Activated T-cell treated with anti-CD3 and anti-CD28 coated beads, Interleukin-2, amount 50 U/mL, for 24 hours (primary cell): ENCODE data around the gene ATF3.
"Not testable (repeated sequence)": the region's sequence is repeated elsewhere in the genome, so short reads cannot be mapped to it uniquely, and the experiment has no call there.

Experiments used
- DNase-seq: peaks from one replicate; pipeline ENCODE4 v3.0.0-alpha.2; 2020
- H3K27ac Mint-ChIP-seq: 2 replicates; pipeline ENCODE4 v1.8.0; 2020; ENCODE audit warnings: mild to moderate bottlenecking, mixed read lengths
- H3K27me3 Mint-ChIP-seq: 2 replicates; pipeline ENCODE4 v1.8.0; 2020; ENCODE audit warnings: mixed read lengths
- H3K36me3 Mint-ChIP-seq: 2 replicates; pipeline ENCODE4 v1.8.0; 2020; ENCODE audit warnings: low read depth, mixed read lengths
- H3K4me1 Mint-ChIP-seq: 2 replicates; pipeline ENCODE4 v1.8.0; 2020; ENCODE audit warnings: low read depth, mixed read lengths
- H3K4me3 Mint-ChIP-seq: 2 replicates; pipeline ENCODE4 v1.8.0; 2020; ENCODE audit warnings: mild to moderate bottlenecking, moderate library complexity, mixed read lengths
- H3K9me3 Mint-ChIP-seq: 2 replicates; pipeline ENCODE4 v1.8.0; 2020; ENCODE audit warnings: mixed read lengths

The ATF3 gene

DNA sequence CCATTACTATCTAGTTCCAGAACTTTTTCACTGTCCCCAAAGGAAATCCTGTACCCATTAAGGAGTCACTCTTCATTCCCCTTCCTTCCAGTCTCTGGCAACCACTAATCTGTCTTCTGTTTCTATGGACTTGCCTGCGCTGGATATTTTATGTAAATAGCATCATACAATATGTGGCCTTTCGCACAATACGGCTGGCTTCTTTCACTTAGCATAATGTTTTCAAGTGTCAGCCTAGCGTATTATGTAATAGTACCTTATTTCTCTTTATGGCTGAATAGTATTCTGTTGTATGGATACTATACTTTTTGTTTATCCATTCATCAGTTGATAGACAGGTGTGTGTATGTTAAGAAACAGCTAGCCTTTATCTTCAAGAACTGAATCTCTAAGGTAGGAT is 14.3 kb downstream of the ATF3 start:
- no peak overlapping the region for H3K27ac Mint-ChIP-seq
- no peaks in the 10 kb centered on the region for H3K9me3 Mint-ChIP-seq
- peaks cover 15% of the 10 kb centered on the region for H3K4me1 Mint-ChIP-seq
- H3K27me3 Mint-ChIP-seq: peaks cover 4% of the 10 kb centered on the region
- no peak overlapping the region for H3K4me3 Mint-ChIP-seq
- peaks cover 38% of the 10 kb centered on the region for H3K36me3 Mint-ChIP-seq
- DNase-seq: no peak

DNA sequence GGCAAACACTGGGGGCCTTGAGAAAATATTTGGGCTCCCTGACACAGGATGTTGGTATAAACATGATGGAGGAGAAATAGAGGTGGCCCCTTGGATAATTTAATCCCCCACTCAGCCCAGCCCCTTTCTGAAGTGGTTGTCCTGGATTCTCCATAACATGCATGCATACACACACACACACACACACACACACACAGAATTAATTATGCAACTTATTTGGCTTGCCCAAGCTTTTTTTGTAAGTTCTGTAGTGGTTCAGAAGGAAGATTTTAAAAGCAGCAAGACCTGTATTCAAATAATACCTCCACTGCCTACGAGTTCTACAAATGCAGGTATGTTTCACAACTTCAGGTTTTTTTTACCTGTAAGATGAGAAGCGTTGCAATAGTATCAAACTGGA is 15.0 kb downstream of the ATF3 start:
- peaks cover 4% of the 10 kb centered on the region for H3K27me3 Mint-ChIP-seq
- peaks cover 15% of the 10 kb centered on the region for H3K4me1 Mint-ChIP-seq
- H3K9me3 Mint-ChIP-seq: no peaks in the 10 kb centered on the region
- no peak overlapping the region for H3K4me3 Mint-ChIP-seq
- no peak overlapping the region for H3K27ac Mint-ChIP-seq
- no peak for DNase-seq
- peaks cover 31% of the 10 kb centered on the region for H3K36me3 Mint-ChIP-seq

- DNase-seq: no peak
- H3K4me1 Mint-ChIP-seq: peaks cover 15% of the 10 kb centered on the region
- peaks cover 4% of the 10 kb centered on the region for H3K27me3 Mint-ChIP-seq
- no peak overlapping the region for H3K4me3 Mint-ChIP-seq
- no peaks in the 10 kb centered on the region for H3K9me3 Mint-ChIP-seq
- no peak overlapping the region for H3K27ac Mint-ChIP-seq
- peaks cover 17% of the 10 kb centered on the region for H3K36me3 Mint-ChIP-seq
Measured at GRCh38 chr1:212624976-212625501, 16.5 kb downstream of the ATF3 start.

GRCh38 chr1:212625781-212626450 is 17.4 kb downstream of the ATF3 start:
- Mint-ChIP-seq H3K36me3 (peaks cover 8% of the 10 kb centered on the region), H3K4me1 (peaks cover 12% of the 10 kb centered on the region), H3K27me3 (peaks cover 4% of the 10 kb centered on the region), H3K27ac (no peak overlapping the region), H3K9me3 (no peaks in the 10 kb centered on the region), H3K4me3 (no peak overlapping the region)
- no peak for DNase-seq

GRCh38 chr1:212628046-212628445 is 19.5 kb downstream of the ATF3 start:
- Mint-ChIP-seq H3K27ac (no peak overlapping the region), H3K4me1 (no peaks in the 10 kb centered on the region), H3K27me3 (peaks cover 4% of the 10 kb centered on the region), H3K36me3 (no peaks in the 10 kb centered on the region), H3K9me3 (no peaks in the 10 kb centered on the region), H3K4me3 (no peak overlapping the region)
- no peak for DNase-seq

DNA sequence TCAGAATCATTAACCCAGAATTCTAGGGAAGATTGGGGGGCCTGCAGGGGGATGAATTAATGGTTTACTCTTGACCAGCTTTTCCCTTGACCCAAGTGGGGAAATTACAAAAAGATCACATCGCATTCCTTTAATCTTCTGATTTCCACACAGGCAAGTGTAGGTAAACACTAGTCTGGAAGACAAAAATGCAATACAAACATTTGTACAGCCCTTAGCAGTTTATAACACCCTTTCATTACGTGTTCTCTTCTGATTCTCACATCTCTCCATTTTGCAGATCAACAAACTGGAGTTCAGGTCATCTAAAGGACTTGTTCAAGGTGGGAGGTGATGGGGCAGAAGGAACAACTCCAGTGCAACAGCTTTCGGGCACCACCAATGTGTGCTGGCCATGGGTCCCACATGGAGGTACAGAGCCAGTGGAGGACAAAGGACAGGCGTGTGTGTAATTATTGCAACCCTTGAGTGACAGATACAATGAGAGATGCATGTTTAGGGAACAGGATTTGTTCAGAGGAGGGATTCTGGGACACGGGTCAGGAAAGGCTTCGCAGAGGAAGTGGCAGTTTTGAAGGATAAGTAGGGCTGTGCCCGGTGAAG is 20.4 kb downstream of the ATF3 start:
- H3K27me3 Mint-ChIP-seq: peaks cover 4% of the 10 kb centered on the region
- no peak for DNase-seq
- no peaks in the 10 kb centered on the region for H3K4me1 Mint-ChIP-seq
- no peak overlapping the region for H3K4me3 Mint-ChIP-seq
- peaks cover 3% of the 10 kb centered on the region for H3K9me3 Mint-ChIP-seq
- no peak overlapping the region for H3K27ac Mint-ChIP-seq
- H3K36me3 Mint-ChIP-seq: no peaks in the 10 kb centered on the region

GRCh38 chr1:212629450-212630157 is 21.0 kb downstream of the ATF3 start:
- Mint-ChIP-seq H3K27ac (no peak overlapping the region), H3K4me3 (no peak overlapping the region), H3K9me3 (peaks cover 7% of the 10 kb centered on the region)

GRCh38 chr1:212630158-212630900 is 21.8 kb downstream of the ATF3 start:
- peaks cover 10% of the 10 kb centered on the region for H3K9me3 Mint-ChIP-seq
- H3K4me3 Mint-ChIP-seq: no peak overlapping the region
- peak; percentile 78 for DNase-seq
- peaks cover 2% of the 10 kb centered on the region for H3K36me3 Mint-ChIP-seq
- H3K4me1 Mint-ChIP-seq: peaks cover 8% of the 10 kb centered on the region
- H3K27me3 Mint-ChIP-seq: peaks cover 4% of the 10 kb centered on the region
- H3K27ac Mint-ChIP-seq: no peak overlapping the region

More at GRCh38 chr1:212629450-212630157, 21.0 kb downstream of the ATF3 start:
- DNase-seq: no peak
- peaks cover 4% of the 10 kb centered on the region for H3K27me3 Mint-ChIP-seq
- peaks cover under 1% of the 10 kb centered on the region for H3K4me1 Mint-ChIP-seq
- H3K36me3 Mint-ChIP-seq: peaks cover 2% of the 10 kb centered on the region

DNA sequence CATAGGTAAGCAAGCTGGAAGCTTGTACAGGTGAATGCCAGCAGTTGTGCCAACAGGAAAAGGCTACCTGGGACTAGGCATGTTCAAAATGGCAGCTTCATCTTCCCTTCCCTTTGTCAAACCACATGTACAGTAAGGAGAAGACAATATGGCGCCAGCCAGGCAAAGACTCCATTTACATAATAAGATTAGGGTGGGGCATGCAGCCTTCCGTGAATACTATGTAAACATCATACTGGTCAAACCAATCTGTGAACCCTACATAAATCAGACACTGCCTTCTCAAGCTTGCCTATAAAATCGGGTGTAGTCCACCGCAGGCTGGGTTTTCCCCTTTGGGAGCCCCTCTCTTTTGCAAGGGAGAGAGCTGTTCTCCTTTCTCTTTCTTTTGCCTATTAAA is 24.6 kb downstream of the ATF3 start:
- Mint-ChIP-seq H3K9me3 (peaks cover 10% of the 10 kb centered on the region), H3K27ac (no peak overlapping the region), H3K4me3 (no peak overlapping the region), H3K36me3 (peaks cover 2% of the 10 kb centered on the region), H3K27me3 (peaks cover 2% of the 10 kb centered on the region), H3K4me1 (peaks cover 34% of the 10 kb centered on the region)
- no peak for DNase-seq

- no peak overlapping the region for H3K27ac Mint-ChIP-seq
Measured at GRCh38 chr1:212634252-212634651, 25.7 kb downstream of the ATF3 start.

DNA sequence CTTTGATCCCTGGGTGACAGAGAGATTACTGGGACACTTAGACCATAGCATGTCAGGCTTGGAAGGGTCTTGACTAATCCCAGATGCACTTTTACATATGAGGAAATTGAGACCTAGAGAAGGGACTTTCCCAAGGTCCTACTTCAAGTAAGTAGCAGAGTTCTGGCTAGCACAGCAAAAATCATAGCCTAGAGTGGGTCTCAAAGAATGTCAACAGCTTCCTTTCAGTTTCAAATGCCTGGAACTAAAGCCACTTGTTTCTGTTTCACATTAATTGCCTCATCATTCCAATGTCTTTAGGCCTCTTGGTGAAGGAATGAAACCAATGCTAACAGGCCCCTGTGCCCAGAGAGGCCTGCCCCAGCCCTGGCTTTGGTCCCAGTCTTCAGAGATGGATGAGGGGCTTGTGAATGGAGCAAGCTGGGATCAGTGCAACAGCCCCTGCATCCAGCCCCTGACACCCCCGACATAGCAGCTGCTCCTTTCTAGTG is 26.6 kb downstream of the ATF3 start:
- H3K36me3 Mint-ChIP-seq: peaks cover 2% of the 10 kb centered on the region
- peaks cover 8% of the 10 kb centered on the region for H3K27me3 Mint-ChIP-seq
- H3K27ac Mint-ChIP-seq: no peak overlapping the region
- no peak for DNase-seq
- no peak overlapping the region for H3K4me3 Mint-ChIP-seq
- peaks cover 10% of the 10 kb centered on the region for H3K9me3 Mint-ChIP-seq
- H3K4me1 Mint-ChIP-seq: peaks cover 35% of the 10 kb centered on the region

More at GRCh38 chr1:212634252-212634651, 25.7 kb downstream of the ATF3 start:
- peaks cover 3% of the 10 kb centered on the region for H3K27me3 Mint-ChIP-seq
- H3K4me1 Mint-ChIP-seq: peaks cover 35% of the 10 kb centered on the region
- H3K9me3 Mint-ChIP-seq: peaks cover 10% of the 10 kb centered on the region
- H3K36me3 Mint-ChIP-seq: peaks cover 2% of the 10 kb centered on the region
- DNase-seq: no peak
- no peak overlapping the region for H3K4me3 Mint-ChIP-seq

DNA sequence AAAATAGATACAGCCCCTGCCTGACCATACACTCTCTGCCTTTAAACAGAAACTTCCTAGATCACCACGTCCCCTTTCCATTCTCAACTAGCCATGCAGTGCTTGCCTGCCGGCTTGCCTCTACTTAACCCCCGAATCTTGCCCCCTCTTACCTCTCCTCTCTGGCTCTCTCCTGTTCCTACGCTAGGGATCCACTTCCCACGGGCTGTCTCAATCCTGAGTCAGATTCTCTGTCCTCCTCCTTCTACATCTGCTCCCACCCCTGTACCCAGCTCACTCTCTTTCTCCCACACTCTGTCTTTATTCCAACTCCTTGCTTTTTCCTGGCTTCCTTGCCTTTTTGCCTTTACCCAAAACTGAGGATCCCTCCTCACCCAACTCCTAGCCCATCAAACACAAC is 29.3 kb downstream of the ATF3 start:
- H3K9me3 Mint-ChIP-seq: peaks cover 11% of the 10 kb centered on the region
- peaks cover 2% of the 10 kb centered on the region for H3K36me3 Mint-ChIP-seq
- H3K27me3 Mint-ChIP-seq: peaks cover 19% of the 10 kb centered on the region
- no peak for DNase-seq
- H3K4me3 Mint-ChIP-seq: no peak overlapping the region
- H3K27ac Mint-ChIP-seq: no peak overlapping the region
- H3K4me1 Mint-ChIP-seq: peaks cover 35% of the 10 kb centered on the region

- Mint-ChIP-seq H3K36me3 (peaks cover 2% of the 10 kb centered on the region), H3K27me3 (peaks cover 21% of the 10 kb centered on the region), H3K9me3 (peaks cover 9% of the 10 kb centered on the region), H3K4me1 (peaks cover 35% of the 10 kb centered on the region), H3K27ac (no peak overlapping the region), H3K4me3 (no peak overlapping the region)
- DNase-seq: no peak
Measured at GRCh38 chr1:212638492-212639151, 30.1 kb downstream of the ATF3 start.

DNA sequence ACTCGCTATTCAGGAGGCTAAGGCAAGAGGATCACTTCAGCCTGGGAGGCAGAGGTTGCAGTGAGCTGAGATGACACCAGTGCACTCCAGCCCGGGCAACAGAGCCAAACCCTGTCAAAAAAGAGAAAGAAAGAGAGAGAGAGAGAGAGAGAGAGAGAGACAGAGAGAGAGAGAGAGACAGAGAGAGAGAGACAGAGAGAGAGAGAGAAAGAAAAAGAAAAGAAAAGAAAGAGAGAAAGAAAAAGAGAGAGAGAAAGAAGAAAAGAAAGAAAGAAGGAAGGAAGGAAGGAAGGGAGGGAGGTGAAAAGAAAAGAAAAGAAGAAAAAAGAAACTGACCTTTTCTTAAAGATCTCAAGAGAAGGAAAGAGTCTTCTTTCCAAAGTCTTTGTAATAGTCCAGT is 31.0 kb downstream of the ATF3 start:
- H3K36me3 Mint-ChIP-seq, H3K9me3 Mint-ChIP-seq, DNase-seq, H3K4me3 Mint-ChIP-seq, H3K27ac Mint-ChIP-seq: not testable (repeated sequence)
- peaks cover 35% of the 10 kb centered on the region for H3K4me1 Mint-ChIP-seq
- peaks cover 21% of the 10 kb centered on the region for H3K27me3 Mint-ChIP-seq
